Activated T-helper 1 cell treated with anti-CD3 and anti-CD28 coated beads, Interleukin-12 subunit alpha, Interleukin-12 subunit beta, Interleukin-2, Interleukin-4 antibody, amounts not matched to agents 30 ng/mL and 10 ng/mL and 1 ng/mL, durations not matched to agents 14 hours and 24 hours and 36 hours (primary cell): ENCODE measurements around the gene ANO3. TPM values are rescaled to one million over a fixed set of nuclear protein-coding genes. Genes with fewer than 3 reads are reported as not detected.
"Not testable (repeated sequence)": the region's sequence is repeated elsewhere in the genome, so short reads cannot be mapped to it uniquely, and the experiment has no call there.

ENCODE experiments used
- DNase-seq: peaks from one replicate; pipeline ENCODE4 v3.0.0; 2021; ENCODE audit warnings: low spot score
- H3K27ac Mint-ChIP-seq: one replicate; pipeline ENCODE4 v1.8.0; 2021; ENCODE audit warnings: mild to moderate bottlenecking, mixed read lengths
- H3K27me3 Mint-ChIP-seq: one replicate; pipeline ENCODE4 v1.8.0; 2022; ENCODE audit warnings: mild to moderate bottlenecking, moderate library complexity, mixed read lengths; ENCODE audit not compliant: insufficient read depth
- H3K36me3 Mint-ChIP-seq: one replicate; pipeline ENCODE4 v1.8.0; 2021; ENCODE audit warnings: low read depth, mixed read lengths
- H3K4me1 Mint-ChIP-seq: one replicate; pipeline ENCODE4 v1.8.0; 2021; ENCODE audit warnings: low read depth, mixed read lengths
- H3K4me3 Mint-ChIP-seq: one replicate; pipeline ENCODE4 v1.8.0; 2021; ENCODE audit warnings: mild to moderate bottlenecking, moderate library complexity, mixed read lengths
- H3K9me3 Mint-ChIP-seq: one replicate; pipeline ENCODE4 v1.8.0; 2021; ENCODE audit warnings: mixed read lengths
- intact Hi-C: fragments of 100-400 bp; cut with micrococcal nuclease; formaldehyde crosslinking; loops from one replicate; pipeline ENCODE4 v1.15.1; 2024
- total RNA-seq: library from RNA; stranded (reverse); gene quantifications from 2 replicates; pipeline ENCODE4 v1.2.3, GENCODE V29; 2022

ANO3 gene
- not detected in 2 replicates for total RNA-seq

GRCh38 chr11:26331911-26332571 lies at the start of gene ANO3:
Gene ANO3, plus strand, starts transcription at chr11:26332130. Its CDS starts 146 bp downstream, at chr11:26332276.
- Mint-ChIP-seq H3K36me3 (no peaks in the 10 kb centered on the region), H3K9me3 (no peaks in the 10 kb centered on the region), H3K4me3 (no peak within 1 kb of the TSS), H3K4me1 (no peaks in the 10 kb centered on the region), H3K27me3 (peaks cover 11% of the 10 kb centered on the region), H3K27ac (no peak within 1 kb of the TSS)
- no peak for DNase-seq
- intact Hi-C loops, result no loop called here

- DNase-seq, result no peak
- no peaks in the 10 kb centered on the region for H3K27me3 Mint-ChIP-seq
- H3K36me3 Mint-ChIP-seq, result no peaks in the 10 kb centered on the region
- no peaks in the 10 kb centered on the region for H3K9me3 Mint-ChIP-seq
- intact Hi-C loops, result loop anchor here (10.0 kb wide), 1 partner anchor 871 kb away; no protein-coding TSS in a partner anchor
- H3K27ac Mint-ChIP-seq, result no peak overlapping the region
- H3K4me3 Mint-ChIP-seq, result peak overlapping the region; percentile 65
- H3K4me1 Mint-ChIP-seq, result no peaks in the 10 kb centered on the region
Measured at GRCh38 chr11:26283852-26284408, 48.0 kb upstream of the ANO3 start.

GRCh38 chr11:26285608-26286007 lies 46.3 kb upstream of the ANO3 start:
- no peaks in the 10 kb centered on the region for H3K27me3 Mint-ChIP-seq
- intact Hi-C loops, result loop anchor here (10.0 kb wide), 1 partner anchor 869 kb away; no protein-coding TSS in a partner anchor
- H3K4me1 Mint-ChIP-seq, result no peaks in the 10 kb centered on the region
- no peak overlapping the region for H3K27ac Mint-ChIP-seq
- H3K4me3 Mint-ChIP-seq, result no peak overlapping the region
- DNase-seq, result no peak
- no peaks in the 10 kb centered on the region for H3K9me3 Mint-ChIP-seq
- H3K36me3 Mint-ChIP-seq, result no peaks in the 10 kb centered on the region

GRCh38 chr11:26286472-26287066 lies 45.4 kb upstream of the ANO3 start:
- Mint-ChIP-seq H3K4me3 (no peak overlapping the region), H3K27me3 (no peaks in the 10 kb centered on the region), H3K36me3 (no peaks in the 10 kb centered on the region), H3K4me1 (no peaks in the 10 kb centered on the region), H3K27ac (no peak overlapping the region), H3K9me3 (no peaks in the 10 kb centered on the region)
- intact Hi-C loops, result loop anchor here (10.0 kb wide), 1 partner anchor 868 kb away; no protein-coding TSS in a partner anchor
- DNase-seq, result no peak

- Mint-ChIP-seq H3K4me1 (no peaks in the 10 kb centered on the region), H3K36me3 (no peaks in the 10 kb centered on the region), H3K27ac (no peak overlapping the region), H3K27me3 (no peaks in the 10 kb centered on the region), H3K9me3 (no peaks in the 10 kb centered on the region), H3K4me3 (no peak overlapping the region)
- no peak for DNase-seq
- intact Hi-C loops, result loop anchor here (10.0 kb wide), 1 partner anchor 868 kb away; no protein-coding TSS in a partner anchor
Measured at GRCh38 chr11:26287067-26287518, 44.8 kb upstream of the ANO3 start.

GRCh38 chr11:26297189-26297975 lies 34.5 kb upstream of the ANO3 start:
- Mint-ChIP-seq H3K4me3 (no peak overlapping the region), H3K27me3 (no peaks in the 10 kb centered on the region), H3K4me1 (no peaks in the 10 kb centered on the region), H3K36me3 (no peaks in the 10 kb centered on the region), H3K9me3 (no peaks in the 10 kb centered on the region), H3K27ac (no peak overlapping the region)
- intact Hi-C loops, result loop anchor here (5.0 kb wide), 1 partner anchor 1190 kb away; no protein-coding TSS in a partner anchor
- DNase-seq, result no peak

GRCh38 chr11:26316372-26316771 lies 15.6 kb upstream of the ANO3 start:
- DNase-seq, H3K27me3 Mint-ChIP-seq, intact Hi-C loops, H3K4me3 Mint-ChIP-seq, H3K4me1 Mint-ChIP-seq, H3K27ac Mint-ChIP-seq, H3K36me3 Mint-ChIP-seq, H3K9me3 Mint-ChIP-seq: not testable (repeated sequence)

GRCh38 chr11:26319906-26320305 lies 12.0 kb upstream of the ANO3 start:
- Mint-ChIP-seq H3K4me3 (no peak overlapping the region), H3K9me3 (no peaks in the 10 kb centered on the region), H3K27ac (no peak overlapping the region), H3K27me3 (no peaks in the 10 kb centered on the region), H3K36me3 (no peaks in the 10 kb centered on the region), H3K4me1 (no peaks in the 10 kb centered on the region)
- no peak for DNase-seq
- intact Hi-C loops, result no loop called here

GRCh38 chr11:26321516-26321915 lies 10.4 kb upstream of the ANO3 start:
- Mint-ChIP-seq H3K27me3 (no peaks in the 10 kb centered on the region), H3K36me3 (no peaks in the 10 kb centered on the region), H3K9me3 (no peaks in the 10 kb centered on the region), H3K4me3 (no peak overlapping the region), H3K27ac (no peak overlapping the region), H3K4me1 (no peaks in the 10 kb centered on the region)
- intact Hi-C loops, result no loop called here
- no peak for DNase-seq

GRCh38 chr11:26322335-26323067 lies 9.4 kb upstream of the ANO3 start:
- Mint-ChIP-seq H3K36me3 (no peaks in the 10 kb centered on the region), H3K27me3 (no peaks in the 10 kb centered on the region), H3K4me1 (no peaks in the 10 kb centered on the region), H3K4me3 (no peak overlapping the region), H3K9me3 (no peaks in the 10 kb centered on the region), H3K27ac (no peak overlapping the region)
- intact Hi-C loops, result no loop called here
- no peak for DNase-seq

GRCh38 chr11:26323837-26324236 lies 8.1 kb upstream of the ANO3 start:
- Mint-ChIP-seq H3K27ac (no peak overlapping the region), H3K27me3 (no peaks in the 10 kb centered on the region), H3K4me1 (no peaks in the 10 kb centered on the region), H3K9me3 (no peaks in the 10 kb centered on the region), H3K36me3 (no peaks in the 10 kb centered on the region), H3K4me3 (no peak overlapping the region)
- no peak for DNase-seq
- intact Hi-C loops, result no loop called here

- no peak overlapping the region for H3K27ac Mint-ChIP-seq
- H3K4me3 Mint-ChIP-seq, result no peak overlapping the region
- no peaks in the 10 kb centered on the region for H3K36me3 Mint-ChIP-seq
- intact Hi-C loops, result no loop called here
- H3K4me1 Mint-ChIP-seq, result no peaks in the 10 kb centered on the region
- no peaks in the 10 kb centered on the region for H3K9me3 Mint-ChIP-seq
- no peaks in the 10 kb centered on the region for H3K27me3 Mint-ChIP-seq
- DNase-seq, result no peak
Measured at GRCh38 chr11:26324270-26324669, 7.7 kb upstream of the ANO3 start.
